Measurements from ENCODE around the gene HAND1.

HAND1 gene
- long read RNA-seq, result 0 reads

DNA sequence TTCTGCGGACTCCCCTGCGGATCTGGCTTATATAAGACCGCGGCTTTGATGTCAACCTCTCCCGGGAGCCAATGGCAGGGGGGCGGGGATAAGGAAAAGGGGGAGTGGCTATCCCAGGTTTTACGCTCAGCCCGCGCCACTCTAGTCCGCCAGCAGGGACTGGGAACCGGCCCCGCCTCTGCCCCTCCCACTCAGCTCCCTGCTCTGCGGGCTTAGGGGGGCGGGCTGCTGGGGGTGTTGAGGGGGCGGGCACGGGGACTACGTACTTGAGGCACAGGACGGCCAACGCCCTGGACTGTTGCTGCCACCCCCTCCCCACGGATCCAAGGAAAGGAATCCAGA is at the start of gene HAND1:
Gene HAND1, minus strand, starts transcription at position 4 of the 342 bp plus-strand sequence. CDS start 219 bp downstream, outside the sequence.
- Histone ChIP-seq H3K27me3 (ENCODE audit: insufficient read depth, poor library complexity, severe bottlenecking) (peaks cover 98% of the 10 kb centered on the region), H3K27ac (replicated peaks) (no peak within 1 kb of the TSS), H3K4me3 (replicated peaks; ENCODE audit: insufficient read depth, low read length) (no peak within 1 kb of the TSS)
- TF ChIP-seq SPI1 (IDR thresholded peaks at IDR 0.05; ENCODE audit: borderline replicate concordance, low read depth) (no peak), POLR2AphosphoS5 (IDR thresholded peaks at IDR 0.05; ENCODE audit: low read depth) (no peak), REST (IDR thresholded peaks at IDR 0.05; ENCODE audit: insufficient replicate concordance, low read depth) (no peak), GABPA (IDR thresholded peaks at IDR 0.05; ENCODE audit: low read depth) (no peak)
- TF ChIP-seq, protein P1, sequence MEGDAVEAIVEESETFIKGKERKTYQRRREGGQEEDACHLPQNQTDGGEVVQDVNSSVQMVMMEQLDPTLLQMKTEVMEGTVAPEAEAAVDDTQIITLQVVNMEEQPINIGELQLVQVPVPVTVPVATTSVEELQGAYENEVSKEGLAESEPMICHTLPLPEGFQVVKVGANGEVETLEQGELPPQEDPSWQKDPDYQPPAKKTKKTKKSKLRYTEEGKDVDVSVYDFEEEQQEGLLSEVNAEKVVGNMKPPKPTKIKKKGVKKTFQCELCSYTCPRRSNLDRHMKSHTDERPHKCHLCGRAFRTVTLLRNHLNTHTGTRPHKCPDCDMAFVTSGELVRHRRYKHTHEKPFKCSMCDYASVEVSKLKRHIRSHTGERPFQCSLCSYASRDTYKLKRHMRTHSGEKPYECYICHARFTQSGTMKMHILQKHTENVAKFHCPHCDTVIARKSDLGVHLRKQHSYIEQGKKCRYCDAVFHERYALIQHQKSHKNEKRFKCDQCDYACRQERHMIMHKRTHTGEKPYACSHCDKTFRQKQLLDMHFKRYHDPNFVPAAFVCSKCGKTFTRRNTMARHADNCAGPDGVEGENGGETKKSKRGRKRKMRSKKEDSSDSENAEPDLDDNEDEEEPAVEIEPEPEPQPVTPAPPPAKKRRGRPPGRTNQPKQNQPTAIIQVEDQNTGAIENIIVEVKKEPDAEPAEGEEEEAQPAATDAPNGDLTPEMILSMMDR (IDR thresholded peaks at IDR 0.05; ENCODE audit: insufficient read depth, low read length), result no peak
- DNase-seq (ENCODE audit: low read depth in 1 of 2, low spot score in 1 of 2), result no peak

GRCh38 chr5:154526231-154527226 is 48.5 kb upstream of the HAND1 start:
- TF ChIP-seq REST (IDR thresholded peaks at IDR 0.05; ENCODE audit: insufficient replicate concordance, low read depth) (no peak), POLR2AphosphoS5 (IDR thresholded peaks at IDR 0.05; ENCODE audit: low read depth) (no peak), GABPA (IDR thresholded peaks at IDR 0.05; ENCODE audit: low read depth) (no peak), SPI1 (IDR thresholded peaks at IDR 0.05; ENCODE audit: borderline replicate concordance, low read depth) (no peak)
- TF ChIP-seq, protein P1 (IDR thresholded peaks at IDR 0.05; ENCODE audit: insufficient read depth, low read length), result no peak
- no peak for DNase-seq (ENCODE audit: low read depth in 1 of 2, low spot score in 1 of 2)
- Histone ChIP-seq H3K27me3 (ENCODE audit: insufficient read depth, poor library complexity, severe bottlenecking) (no peaks in the 10 kb centered on the region), H3K4me3 (replicated peaks; ENCODE audit: insufficient read depth, low read length) (no peak overlapping the region), H3K27ac (replicated peaks) (no peak overlapping the region)

GRCh38 chr5:154524859-154525258 is 46.8 kb upstream of the HAND1 start:
- DNase-seq (ENCODE audit: low read depth in 1 of 2, low spot score in 1 of 2), result no peak
- Histone ChIP-seq H3K27me3 (ENCODE audit: insufficient read depth, poor library complexity, severe bottlenecking) (peaks cover 2% of the 10 kb centered on the region), H3K4me3 (replicated peaks; ENCODE audit: insufficient read depth, low read length) (no peak overlapping the region), H3K27ac (replicated peaks) (no peak overlapping the region)
- TF ChIP-seq REST (IDR thresholded peaks at IDR 0.05; ENCODE audit: insufficient replicate concordance, low read depth) (no peak), POLR2AphosphoS5 (IDR thresholded peaks at IDR 0.05; ENCODE audit: low read depth) (no peak), SPI1 (IDR thresholded peaks at IDR 0.05; ENCODE audit: borderline replicate concordance, low read depth) (no peak), GABPA (IDR thresholded peaks at IDR 0.05; ENCODE audit: low read depth) (no peak)
- TF ChIP-seq, protein P1 (IDR thresholded peaks at IDR 0.05; ENCODE audit: insufficient read depth, low read length), result no peak

Measured in HL-60 (cell line).